T-helper 1 cell treated with Interleukin-12 subunit alpha and Interleukin-12 subunit beta and Interleukin-4 antibody, amounts not matched to agents 30 μg/mL and 1 μg/mL, for 36 hours (primary cell): ENCODE results near the gene NFS1.
"Not testable (repeated sequence)": the region's sequence is repeated elsewhere in the genome, so short reads cannot be mapped to it uniquely, and the experiment has no call there.

Source experiments
- H3K27ac Mint-ChIP-seq: one replicate; pipeline ENCODE4 v1.8.0; 2021; ENCODE audit warnings: mild to moderate bottlenecking, mixed read lengths
- H3K27me3 Mint-ChIP-seq: one replicate; pipeline ENCODE4 v1.8.0; 2021; ENCODE audit warnings: low read depth, mixed read lengths
- H3K36me3 Mint-ChIP-seq: one replicate; pipeline ENCODE4 v1.8.0; 2021; ENCODE audit warnings: low read depth, mixed read lengths
- H3K4me1 Mint-ChIP-seq: one replicate; pipeline ENCODE4 v1.8.0; 2021; ENCODE audit warnings: low read depth, mixed read lengths
- H3K4me3 Mint-ChIP-seq: one replicate; pipeline ENCODE4 v1.8.0; 2021; ENCODE audit warnings: mild to moderate bottlenecking, moderate library complexity, mixed read lengths
- H3K9me3 Mint-ChIP-seq: one replicate; pipeline ENCODE4 v1.8.0; 2021; ENCODE audit warnings: mixed read lengths

The NFS1 gene

DNA sequence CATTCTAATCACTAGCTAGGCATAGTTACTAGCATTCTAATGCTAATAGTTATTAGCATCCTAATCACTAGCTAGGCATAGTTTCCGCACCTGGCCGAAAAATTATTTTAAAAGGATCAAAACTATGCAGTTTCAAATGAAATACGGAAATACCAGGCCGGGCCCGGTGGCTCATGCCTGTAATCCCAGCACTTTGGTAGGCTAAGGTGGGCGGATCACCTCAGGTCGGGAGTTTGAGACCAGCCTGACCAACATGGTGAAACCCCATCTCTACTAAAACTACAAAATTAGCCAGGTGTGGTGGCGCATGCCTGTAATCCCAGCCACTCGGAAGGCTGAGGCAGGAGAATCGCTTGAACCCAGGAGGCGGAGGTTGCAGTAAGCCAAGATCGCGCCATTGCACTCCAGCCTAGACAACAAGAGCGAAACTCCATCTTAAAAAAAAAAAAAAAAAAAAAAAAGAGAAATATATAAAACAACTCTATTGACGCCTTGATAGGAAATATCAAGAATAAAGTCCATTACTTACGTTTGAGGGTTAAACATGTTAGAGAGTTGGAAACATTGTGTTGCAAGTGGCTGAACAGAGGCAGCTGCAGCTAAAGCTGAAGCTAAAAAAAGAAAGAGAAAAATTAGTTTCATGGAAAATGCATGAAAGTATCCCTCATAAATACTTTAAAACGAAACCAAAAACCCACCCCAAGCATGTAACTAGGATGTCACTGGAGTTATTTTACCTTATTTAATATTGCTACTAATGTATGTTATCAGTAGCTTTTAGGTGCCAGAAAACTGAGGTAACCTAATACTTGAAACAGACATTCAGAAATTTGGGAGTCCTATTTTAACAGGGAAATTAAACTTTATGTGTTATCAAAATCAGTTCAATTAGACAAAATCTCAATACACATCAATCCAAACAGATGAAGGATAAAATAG lies 7.7 kb upstream of the NFS1 start:
- not testable (repeated sequence) for H3K27ac Mint-ChIP-seq, H3K9me3 Mint-ChIP-seq, H3K4me3 Mint-ChIP-seq, H3K27me3 Mint-ChIP-seq
- Mint-ChIP-seq H3K4me1 (peaks cover 27% of the 10 kb centered on the region), H3K36me3 (peaks cover 61% of the 10 kb centered on the region)

DNA sequence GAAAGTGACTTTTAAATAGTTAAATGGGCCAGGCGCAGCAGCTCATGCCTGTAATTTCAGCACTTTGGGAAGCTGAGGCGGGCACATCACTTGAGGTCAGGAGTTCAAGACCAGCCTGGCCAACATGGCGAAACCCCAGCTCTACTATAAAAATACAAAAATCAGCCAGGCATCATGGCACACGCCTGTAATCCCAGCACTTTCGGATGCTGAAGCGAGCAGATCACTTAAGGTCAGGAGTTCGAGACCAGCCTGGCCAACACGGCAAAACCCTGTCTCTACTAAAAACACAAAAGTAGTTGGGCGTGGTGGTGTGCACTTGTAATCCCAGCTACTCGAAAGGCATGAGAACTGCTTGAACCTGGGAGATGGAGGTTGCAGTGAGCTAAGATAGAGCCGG lies 6.7 kb upstream of the NFS1 start:
- H3K4me1 Mint-ChIP-seq = peaks cover 19% of the 10 kb centered on the region
- H3K27me3 Mint-ChIP-seq, H3K9me3 Mint-ChIP-seq, H3K4me3 Mint-ChIP-seq, H3K27ac Mint-ChIP-seq: not testable (repeated sequence)
- peaks cover 56% of the 10 kb centered on the region for H3K36me3 Mint-ChIP-seq

DNA sequence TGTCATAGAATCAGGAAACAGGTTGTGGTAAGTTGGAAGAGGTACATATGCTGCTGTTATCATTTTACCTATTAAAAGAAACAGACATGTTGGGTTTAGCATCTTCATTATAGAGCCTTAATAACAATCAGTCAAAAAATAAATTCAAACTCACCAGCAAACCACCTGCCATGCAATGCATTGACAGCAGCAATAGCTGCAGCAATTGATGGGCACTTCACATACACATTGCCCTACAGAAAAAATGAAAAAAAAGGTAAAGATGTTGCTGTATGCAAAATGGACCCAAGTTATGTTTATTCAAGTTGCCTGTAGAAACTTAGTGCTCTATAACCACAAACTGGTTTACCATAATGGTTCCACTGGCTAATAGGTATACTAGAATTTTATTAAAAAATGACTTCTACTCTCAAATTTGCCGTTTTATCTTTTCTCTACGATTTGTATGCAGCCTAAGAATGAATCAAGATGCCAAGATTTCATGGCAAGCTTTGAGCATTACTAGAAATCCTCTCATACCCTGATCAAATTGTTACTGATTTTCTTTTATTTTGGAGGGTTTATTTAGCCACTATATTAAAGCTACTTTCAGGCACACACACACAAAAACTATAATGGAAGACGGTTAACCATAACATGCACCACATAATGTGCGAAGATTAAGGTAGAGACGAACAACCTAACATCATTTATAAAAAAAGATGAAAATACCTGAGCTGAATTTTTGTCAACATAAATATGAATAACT lies 5.5 kb upstream of the NFS1 start:
- Mint-ChIP-seq H3K36me3 (peaks cover 54% of the 10 kb centered on the region), H3K9me3 (no peaks in the 10 kb centered on the region), H3K4me1 (peaks cover 26% of the 10 kb centered on the region), H3K4me3 (no peak overlapping the region), H3K27me3 (no peaks in the 10 kb centered on the region), H3K27ac (no peak overlapping the region)

DNA sequence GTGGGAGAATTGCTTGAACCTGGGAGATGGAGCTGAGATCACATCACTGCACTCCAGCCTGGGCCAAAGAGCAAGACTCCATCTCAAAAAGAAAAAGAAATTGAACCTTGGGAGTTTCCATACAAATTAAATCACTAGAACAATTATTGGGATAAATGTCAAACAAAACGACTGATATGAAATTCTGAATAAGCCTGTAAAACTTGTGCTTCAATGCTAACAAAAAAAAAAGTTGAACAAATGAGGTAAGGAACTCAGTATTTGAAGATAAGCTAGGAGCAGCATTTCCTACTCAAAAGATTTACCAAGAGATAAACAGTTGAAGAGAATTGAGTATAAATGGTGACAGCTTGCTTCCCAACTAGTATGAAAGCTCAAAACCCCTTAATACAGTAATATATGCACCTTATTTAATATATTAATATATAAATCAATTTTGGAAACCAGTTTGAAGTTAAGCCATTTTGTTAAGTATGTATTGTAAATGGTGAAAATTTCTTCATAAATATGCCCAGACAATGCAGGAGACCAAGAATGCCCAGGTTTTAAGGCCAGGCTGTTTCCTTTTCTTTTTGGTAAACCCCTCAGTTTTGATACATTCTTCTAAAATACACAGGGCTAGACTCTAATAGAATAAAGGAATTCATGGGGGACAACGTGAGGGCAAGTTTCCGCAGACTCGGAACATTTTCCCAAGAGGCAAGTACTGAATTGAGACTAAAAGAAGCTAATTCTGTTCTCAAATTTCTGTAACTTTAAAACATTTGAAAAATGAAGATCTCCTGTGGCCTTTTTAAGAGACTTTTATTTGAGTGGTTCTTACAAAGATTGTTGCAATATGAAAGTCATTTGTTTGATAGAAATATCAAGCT lies 3.9 kb upstream of the NFS1 start:
- Mint-ChIP-seq H3K9me3 (no peaks in the 10 kb centered on the region), H3K4me1 (peaks cover 26% of the 10 kb centered on the region), H3K36me3 (peaks cover 51% of the 10 kb centered on the region), H3K27ac (peak overlapping the region; percentile 21), H3K27me3 (no peaks in the 10 kb centered on the region), H3K4me3 (no peak overlapping the region)

DNA sequence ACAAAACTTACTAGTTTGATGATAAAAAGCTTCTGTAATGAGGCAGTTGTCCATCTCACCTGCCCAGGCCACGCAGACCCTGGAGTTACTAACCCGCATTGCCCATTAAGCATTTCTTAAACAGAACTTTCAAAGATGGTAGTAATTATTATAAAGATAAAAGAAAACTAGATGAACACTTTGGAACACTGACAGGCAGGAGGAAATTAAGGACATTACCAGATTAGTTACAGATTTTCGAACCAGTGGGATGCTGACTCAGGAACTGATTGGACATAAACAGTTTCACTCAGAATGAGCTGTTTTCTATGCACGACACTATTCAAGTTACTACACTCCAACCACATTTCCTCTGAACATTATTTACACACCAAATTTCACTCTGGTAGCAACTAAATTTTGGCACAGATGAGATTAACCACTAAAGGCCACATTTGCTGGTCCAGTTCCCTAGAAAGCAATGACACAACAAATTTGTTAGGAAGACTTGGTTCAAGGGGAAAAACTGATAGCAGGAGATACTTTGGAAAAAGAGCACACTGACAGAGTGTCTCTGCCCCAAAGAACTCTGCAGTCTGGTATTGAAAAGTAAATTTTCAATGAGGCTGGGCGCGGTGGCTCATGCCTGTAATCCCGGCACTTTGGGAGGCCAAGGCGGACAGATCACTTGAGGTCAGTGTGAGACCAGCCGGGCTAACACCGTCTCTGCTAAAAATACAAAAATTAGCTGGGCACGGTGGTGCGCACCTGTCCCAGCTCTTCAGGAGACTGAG lies 3.1 kb upstream of the NFS1 start:
- Mint-ChIP-seq H3K9me3 (no peaks in the 10 kb centered on the region), H3K27ac (peak overlapping the region; percentile 70), H3K27me3 (no peaks in the 10 kb centered on the region), H3K36me3 (peaks cover 56% of the 10 kb centered on the region), H3K4me1 (peaks cover 34% of the 10 kb centered on the region), H3K4me3 (no peak overlapping the region)

DNA sequence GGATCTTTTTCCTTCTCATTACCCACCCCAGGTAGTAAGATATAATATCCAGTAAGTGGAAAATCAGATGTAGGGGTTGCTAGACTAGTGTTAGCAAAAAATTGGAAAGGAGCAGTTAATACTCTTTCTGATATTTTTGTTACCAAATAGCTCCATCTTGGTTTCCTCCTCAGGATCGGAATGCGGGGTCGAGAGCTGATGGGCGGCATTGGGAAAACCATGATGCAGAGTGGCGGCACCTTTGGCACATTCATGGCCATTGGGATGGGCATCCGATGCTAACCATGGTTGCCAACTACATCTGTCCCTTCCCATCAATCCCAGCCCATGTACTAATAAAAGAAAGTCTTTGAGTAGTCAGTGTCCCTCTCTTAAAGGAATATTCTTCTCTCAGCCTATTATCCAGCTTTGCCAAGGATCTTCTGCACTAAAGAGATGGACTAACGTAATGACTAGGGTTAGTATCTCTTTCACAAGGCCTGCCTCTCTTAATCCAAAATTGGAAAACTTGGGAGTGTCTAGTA lies 1.5 kb upstream of the NFS1 start:
- H3K36me3 Mint-ChIP-seq = peaks cover 49% of the 10 kb centered on the region

DNA sequence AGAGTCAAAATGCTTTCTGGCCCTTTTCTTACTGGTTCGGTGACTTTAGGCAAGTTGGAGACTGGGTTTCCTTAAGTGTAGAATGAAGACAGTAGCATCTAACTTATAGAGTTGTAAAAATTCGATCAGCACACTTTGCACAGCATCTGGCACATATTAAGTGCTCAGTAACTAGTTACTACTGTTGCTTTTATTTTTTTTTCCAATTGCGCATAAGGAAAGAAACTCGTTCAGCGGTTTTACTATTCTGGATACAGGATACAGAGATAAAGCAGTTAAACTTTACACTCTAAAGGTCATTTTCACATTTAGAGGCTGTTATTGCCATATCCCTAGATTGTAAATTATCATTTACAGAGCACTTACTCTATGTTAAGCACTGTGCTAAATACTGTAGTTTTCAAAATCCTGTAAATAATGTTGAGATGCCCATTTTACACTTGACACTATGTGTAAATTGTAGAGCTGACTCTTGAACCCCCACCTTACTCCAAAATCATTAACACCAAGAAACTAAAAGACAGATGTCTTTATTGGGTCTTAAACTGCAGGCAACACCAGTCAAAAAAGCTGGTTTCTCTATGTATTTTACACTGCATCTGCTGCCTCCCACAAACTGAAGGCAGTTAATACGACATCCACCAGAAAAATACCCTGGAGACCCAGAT lies 939 bp upstream of the NFS1 start:
- Mint-ChIP-seq H3K27me3 (no peaks in the 10 kb centered on the region), H3K4me1 (peaks cover 35% of the 10 kb centered on the region), H3K9me3 (no peaks in the 10 kb centered on the region), H3K4me3 (peak overlapping the region; percentile 89), H3K27ac (peak overlapping the region; percentile 90), H3K36me3 (peaks cover 49% of the 10 kb centered on the region)

More for the DNA sequence above, 1.5 kb upstream of the NFS1 start:
- H3K9me3 Mint-ChIP-seq = no peaks in the 10 kb centered on the region
- peaks cover 35% of the 10 kb centered on the region for H3K4me1 Mint-ChIP-seq
- no peaks in the 10 kb centered on the region for H3K27me3 Mint-ChIP-seq
- H3K27ac Mint-ChIP-seq = peak overlapping the region; percentile 42
- peak overlapping the region; percentile 89 for H3K4me3 Mint-ChIP-seq

DNA sequence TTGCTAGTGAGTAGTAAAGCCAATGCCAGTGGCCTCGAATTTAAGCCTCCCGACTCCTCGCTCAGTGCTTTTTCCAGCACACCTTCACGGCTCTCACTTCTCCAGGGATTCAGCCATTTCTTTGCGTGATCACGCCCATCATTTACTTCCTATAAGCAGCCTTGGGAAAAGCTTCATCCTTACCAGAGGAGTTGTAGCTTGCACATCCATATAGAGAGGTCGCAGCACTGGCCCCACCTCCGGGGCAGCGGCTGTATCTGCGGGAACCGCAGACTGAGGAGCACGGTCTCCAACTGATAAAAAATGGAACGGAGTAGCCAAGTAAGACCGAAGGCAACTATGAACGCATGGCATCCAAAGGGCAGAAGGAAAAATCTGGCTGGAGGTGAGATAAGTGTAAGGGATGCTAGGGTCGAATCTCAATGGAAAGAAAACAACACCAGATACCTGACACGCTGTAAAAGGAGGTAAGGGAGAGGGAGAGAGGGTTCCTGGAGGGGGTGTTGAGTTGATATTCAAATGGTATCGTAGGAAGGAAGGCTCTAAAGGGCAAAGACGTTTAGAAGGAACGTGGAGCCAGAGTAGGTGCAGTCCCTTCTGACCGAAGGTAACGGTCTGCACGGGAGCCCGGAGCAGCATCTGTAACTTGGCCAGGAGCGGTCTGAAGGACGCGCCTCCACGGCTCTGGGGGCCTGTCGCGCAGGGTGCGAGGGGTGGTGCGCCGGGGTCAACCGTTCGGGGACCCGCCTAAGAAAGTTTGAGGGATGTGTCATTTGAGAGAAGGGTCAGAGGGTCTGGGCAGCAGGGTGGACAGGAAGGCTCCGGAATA lies 640 bp downstream of the NFS1 start:
- Mint-ChIP-seq H3K27me3 (no peaks in the 10 kb centered on the region), H3K36me3 (peaks cover 35% of the 10 kb centered on the region), H3K9me3 (no peaks in the 10 kb centered on the region), H3K27ac (peak overlapping the region; percentile 85), H3K4me1 (peaks cover 30% of the 10 kb centered on the region), H3K4me3 (peak overlapping the region; percentile 87)

DNA sequence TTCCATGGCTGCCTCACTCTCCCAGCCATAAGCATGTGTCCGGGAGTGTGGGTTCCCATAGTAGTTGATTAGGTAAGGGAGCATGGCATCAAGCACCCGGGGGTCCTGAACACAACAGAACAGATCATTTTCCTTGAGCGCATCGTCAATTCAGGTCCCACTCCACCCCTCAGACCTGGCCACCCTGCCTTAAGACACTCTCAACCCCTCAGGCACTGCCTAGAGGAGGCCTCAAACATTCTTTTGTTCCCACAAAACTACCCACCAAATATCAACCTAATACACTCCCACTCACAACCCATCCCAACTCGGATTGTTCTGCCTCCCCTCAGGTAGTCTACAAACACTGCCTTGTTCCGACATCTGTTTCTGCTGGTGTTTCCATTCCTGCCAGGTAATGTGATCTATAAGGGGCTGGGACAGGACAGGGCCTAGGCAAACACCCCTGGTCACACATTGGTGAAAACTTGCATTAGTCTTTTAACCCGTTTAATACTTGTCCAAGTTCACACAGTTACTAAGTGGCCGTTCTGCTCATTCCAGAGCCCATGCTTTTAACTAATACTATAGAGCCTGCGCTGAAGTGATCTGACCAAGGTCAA lies 1.4 kb downstream of the NFS1 start:
- Mint-ChIP-seq H3K27ac (peak overlapping the region; percentile 85), H3K4me1 (peaks cover 29% of the 10 kb centered on the region), H3K36me3 (peaks cover 31% of the 10 kb centered on the region), H3K9me3 (no peaks in the 10 kb centered on the region), H3K4me3 (peak overlapping the region; percentile 87), H3K27me3 (no peaks in the 10 kb centered on the region)

DNA sequence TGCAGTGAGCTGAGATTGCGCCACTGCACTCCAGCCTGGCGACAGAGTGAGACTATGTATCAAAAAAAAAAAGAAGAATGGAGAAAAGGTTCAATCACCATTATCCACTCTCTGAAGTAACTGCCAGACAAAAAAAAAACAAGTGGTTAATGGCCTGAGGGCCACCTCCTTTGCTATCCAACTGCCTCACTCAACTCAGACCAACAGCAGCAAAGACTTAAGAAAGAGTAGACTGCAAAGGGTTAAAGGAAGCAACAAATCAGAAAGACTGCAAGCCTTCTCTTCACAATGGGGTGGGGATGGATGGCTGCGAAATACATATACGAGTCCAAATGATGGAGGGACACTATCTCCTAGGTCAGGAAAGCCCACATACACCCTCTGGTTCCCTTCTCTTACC lies 3.2 kb downstream of the NFS1 start:
- no peak overlapping the region for H3K4me3 Mint-ChIP-seq
- peaks cover 21% of the 10 kb centered on the region for H3K36me3 Mint-ChIP-seq
- no peaks in the 10 kb centered on the region for H3K9me3 Mint-ChIP-seq

DNA sequence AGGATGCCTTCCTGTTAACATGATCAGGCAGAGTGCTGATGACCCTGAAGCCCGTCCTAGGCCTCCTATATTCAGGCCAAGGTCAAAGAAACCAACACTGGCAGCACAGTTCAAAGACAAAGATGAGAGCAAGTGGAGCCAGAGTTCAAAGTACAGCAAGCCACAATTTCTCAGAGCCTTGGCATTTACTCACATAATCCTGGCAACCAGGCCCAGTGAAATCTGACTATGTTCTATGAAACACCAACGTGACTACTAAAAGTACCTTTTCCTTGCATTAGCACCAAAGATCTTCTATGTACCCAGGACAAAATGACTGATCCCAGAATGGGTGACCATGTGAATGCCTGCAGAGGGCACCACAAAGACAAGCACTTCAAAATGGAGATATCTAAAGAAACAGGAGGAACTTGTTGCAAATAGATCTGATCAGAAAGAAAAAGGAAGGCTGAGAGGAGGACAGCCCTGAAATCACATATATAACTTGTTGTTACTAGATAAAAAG lies 3.9 kb downstream of the NFS1 start:
- H3K9me3 Mint-ChIP-seq = no peaks in the 10 kb centered on the region
- H3K4me1 Mint-ChIP-seq = peaks cover 22% of the 10 kb centered on the region
- H3K27me3 Mint-ChIP-seq = no peaks in the 10 kb centered on the region
- H3K4me3 Mint-ChIP-seq = no peak overlapping the region
- H3K36me3 Mint-ChIP-seq = peaks cover 24% of the 10 kb centered on the region
- no peak overlapping the region for H3K27ac Mint-ChIP-seq

More for the DNA sequence above, 3.2 kb downstream of the NFS1 start:
- Mint-ChIP-seq H3K27me3 (no peaks in the 10 kb centered on the region), H3K27ac (no peak overlapping the region), H3K4me1 (peaks cover 28% of the 10 kb centered on the region)

DNA sequence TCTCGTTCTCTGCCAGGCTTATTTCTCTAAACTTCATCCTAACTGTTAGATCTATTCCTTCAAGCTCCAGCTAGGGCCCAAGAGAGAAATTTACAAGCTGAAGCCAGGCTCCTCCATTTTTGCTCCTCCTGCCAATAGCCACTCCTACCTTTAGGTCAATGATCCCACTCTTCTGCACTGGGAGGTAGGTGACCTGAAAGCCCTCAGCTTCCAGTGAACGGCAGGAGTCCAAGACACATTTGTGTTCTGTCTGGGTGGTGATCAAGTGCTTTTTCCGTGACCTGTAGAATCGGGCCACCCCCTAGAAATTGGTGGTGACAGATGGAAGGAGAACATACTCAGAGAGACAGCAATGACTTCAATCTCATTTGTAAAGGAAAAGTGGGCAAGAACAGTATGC lies 8.9 kb downstream of the NFS1 start:
- H3K9me3 Mint-ChIP-seq = no peaks in the 10 kb centered on the region
- H3K4me1 Mint-ChIP-seq = no peaks in the 10 kb centered on the region
- H3K27ac Mint-ChIP-seq = no peak overlapping the region
- no peaks in the 10 kb centered on the region for H3K27me3 Mint-ChIP-seq
- H3K36me3 Mint-ChIP-seq = peaks cover 26% of the 10 kb centered on the region
- H3K4me3 Mint-ChIP-seq = no peak overlapping the region
